NAMALWA (cell line): ENCODE measurements around the gene TSTD1.
"Not testable (repeated sequence)": the region's sequence is repeated elsewhere in the genome, so short reads cannot be mapped to it uniquely, and the experiment has no call there.

Experiments used
- DNase-seq: peaks from one replicate; pipeline ENCODE4 v3.0.0-alpha.2; 2015; ENCODE audit warnings: low spot score

Gene TSTD1

DNA sequence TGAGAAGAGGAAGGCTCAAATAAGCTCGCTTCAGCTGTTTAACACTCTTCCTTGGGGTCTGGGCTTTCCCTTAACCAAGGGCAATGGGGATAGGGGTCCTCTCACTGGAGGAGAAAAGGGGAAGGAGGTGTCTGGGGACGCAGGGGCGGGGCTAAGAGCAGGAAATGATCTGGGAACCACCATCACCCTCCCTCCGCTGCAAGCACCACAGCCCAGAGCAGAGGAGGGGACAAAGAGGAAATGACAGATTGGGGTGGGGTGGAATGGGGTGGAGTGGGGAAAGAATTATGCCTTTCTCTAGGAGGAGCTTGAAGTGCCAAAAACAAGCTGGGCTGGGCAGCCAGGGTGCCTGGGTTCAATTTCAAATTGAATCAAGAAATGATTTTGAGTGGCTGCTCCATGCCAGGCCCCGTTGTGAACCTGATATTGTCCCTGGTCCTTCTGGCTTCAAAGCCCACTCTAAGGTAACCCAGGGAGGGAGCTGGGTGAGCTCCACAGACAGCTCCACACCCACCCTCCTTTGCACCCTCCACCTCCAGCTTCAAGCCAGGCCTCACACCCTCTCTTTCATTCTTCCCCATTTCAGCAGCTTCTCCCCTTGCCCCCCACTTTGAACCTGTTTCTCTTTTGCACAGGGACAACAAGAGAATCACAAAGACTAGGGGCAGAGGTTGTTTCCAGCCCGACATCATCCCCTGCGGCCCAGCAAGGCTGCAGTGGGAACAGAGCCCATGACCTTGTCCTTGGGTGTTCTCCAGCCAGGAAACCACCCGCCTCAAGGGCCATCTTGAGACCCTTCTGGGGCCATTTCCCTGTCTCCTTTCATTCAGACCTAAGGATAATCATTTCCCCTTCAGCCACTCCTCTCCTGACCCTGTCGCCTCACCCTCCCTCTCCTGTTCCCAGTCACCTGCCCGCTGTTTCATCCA, 29.8 kb upstream of the TSTD1 start:
- peak; percentile 82 for DNase-seq

DNA sequence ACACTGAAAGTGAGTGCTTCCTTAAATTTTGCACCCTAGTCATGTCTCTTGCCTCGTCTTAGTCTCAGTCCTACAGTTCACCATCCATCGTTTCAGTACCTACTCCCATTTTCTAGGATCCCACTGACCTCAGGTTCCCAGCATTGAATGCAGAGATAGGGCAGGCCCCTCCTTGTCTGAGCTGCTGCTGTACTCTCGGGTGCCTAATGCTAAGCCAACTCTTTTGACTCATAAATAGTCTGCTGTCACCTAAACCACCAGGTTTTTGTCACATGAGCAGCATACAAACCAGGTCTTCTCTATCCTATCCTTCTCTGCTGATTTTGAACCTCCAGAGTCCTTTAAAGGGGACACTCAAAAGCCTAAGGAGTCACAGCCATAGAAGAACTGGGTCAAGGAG, 27.9 kb upstream of the TSTD1 start:
- DNase-seq: no peak

DNA sequence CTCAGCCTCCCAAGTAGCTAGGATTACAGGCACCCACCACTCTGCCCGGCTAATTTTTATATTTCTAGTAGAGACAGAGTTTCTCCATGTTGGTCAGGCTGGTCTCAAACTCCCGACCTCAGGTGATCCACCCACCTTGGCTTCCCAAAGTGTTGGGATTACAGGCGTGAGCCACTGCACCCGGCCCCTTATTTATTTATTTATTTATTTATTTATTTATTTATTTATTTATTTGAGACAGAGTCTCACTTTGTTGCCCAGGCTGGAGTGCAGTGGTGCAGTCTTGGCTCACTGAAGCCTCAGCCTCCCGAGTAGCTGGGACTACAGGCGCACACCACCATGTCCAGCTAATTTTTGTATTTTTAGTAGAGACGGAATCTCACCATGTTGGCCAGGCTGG, 26.9 kb upstream of the TSTD1 start:
- not testable (repeated sequence) for DNase-seq

DNA sequence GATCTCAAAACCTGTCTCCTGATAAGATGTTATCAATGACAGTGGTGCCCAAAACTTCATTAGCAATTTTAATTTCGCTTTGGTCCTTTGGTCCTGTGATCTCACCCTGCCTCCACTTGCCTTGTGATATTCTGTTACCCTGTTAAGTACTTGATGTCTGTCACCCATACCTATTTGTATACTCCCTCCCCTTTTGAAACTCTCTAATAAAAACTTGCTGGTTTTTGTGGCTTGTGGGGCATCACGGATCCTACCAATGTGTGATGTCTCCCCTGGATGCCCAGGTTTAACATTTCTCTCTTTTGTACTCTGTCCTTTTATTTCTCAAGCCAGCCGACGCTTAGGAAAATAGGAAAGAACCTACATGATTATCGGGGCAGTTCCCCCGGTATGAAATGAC, 25.2 kb upstream of the TSTD1 start:
- DNase-seq: not testable (repeated sequence)

DNA sequence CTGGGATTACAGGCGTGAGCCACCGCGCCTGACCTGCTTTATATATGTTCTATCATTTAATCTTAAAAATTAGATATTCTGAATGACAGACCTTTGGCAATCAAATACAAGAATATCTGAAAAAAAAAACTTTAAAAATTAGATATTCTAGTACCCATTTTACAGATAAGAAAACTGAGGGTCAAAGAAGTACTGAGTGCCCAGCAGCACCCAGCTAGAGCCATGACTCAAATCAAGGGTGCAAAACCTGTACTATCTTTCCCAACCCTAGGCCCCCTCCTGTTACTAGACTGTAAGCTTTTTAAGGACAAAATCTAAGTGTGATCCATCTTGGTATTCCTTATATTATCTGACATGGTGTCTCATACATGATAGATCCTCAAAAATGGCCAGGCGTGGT, 22.7 kb upstream of the TSTD1 start:
- no peak for DNase-seq

DNA sequence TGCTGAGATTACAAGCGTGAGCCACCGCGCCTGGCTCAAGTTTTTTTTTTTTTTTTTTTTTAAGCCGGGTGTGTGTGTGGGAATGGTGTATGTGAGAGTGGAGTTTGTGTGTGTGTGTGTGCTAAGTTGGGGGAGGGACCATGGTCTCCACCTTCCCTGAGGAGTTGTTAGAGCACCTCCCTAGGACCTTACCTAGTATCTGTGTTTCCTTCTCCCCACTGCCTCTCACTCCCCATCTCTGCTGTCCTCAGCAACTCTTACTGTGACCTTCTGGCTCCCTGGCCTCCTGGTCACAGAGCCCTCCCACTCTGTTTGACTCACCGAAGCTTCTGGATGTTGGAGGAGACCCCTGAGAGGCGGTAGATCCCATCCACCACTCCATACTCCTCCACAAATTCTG, 20.5 kb upstream of the TSTD1 start:
- no peak for DNase-seq

DNA sequence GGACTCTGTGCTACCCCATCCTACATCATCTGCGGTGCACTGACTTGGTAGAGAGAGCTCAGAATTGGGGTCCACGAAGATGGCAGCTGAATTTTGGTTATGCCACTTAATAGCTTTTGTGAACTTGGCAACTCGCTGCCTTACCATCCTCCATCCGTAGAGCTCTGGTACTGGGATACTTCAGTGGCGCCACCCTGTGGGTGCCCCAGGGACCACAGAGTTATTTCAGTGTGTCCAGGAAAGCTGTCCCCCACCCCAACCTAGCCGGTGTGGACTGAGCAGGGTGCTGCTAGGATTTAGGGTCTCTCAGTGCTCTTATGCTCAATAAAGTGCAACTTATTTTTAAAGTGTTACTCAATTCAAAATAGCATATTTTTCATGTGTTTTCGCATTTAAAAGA, 16.0 kb upstream of the TSTD1 start:
- no peak for DNase-seq

DNA sequence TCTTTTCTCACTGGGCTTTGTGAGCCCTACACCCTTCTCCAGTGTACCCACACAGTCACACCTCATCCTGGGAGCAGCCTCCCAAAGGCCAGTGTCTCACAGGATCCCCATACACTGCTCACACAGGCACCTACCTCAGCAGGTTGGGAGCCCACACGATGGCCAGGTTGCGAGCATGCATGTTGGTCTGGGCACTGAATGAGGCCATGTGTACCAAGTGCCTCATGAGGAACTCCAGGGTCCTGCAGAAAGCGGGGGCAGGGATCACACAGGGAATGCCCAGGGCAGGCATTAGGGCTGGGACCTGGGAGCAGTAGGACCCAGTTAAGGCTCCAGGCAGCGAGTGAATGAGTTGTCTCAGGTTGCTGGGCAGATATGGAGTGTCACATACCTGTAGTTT, 15.5 kb upstream of the TSTD1 start:
- DNase-seq: no peak

DNA sequence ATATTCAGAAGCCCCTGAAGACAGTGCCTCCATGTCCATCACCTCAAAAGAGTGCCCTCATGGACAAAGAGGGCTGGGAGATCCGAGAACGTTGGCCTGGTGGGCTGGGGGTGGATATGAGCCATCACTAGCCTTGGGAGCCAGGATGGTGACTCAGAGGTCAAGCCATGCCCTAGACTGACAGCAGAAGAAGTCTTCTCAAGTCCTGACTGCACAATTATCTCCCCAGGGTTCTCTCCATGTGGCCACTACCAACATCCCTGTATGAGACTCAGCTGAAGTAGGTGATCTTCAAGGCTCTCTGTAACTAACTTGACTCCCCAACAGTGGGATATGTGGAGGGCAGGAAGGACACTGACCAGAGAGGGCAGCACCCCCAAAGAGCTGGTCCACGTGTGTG, 14.1 kb upstream of the TSTD1 start:
- DNase-seq: no peak

DNA sequence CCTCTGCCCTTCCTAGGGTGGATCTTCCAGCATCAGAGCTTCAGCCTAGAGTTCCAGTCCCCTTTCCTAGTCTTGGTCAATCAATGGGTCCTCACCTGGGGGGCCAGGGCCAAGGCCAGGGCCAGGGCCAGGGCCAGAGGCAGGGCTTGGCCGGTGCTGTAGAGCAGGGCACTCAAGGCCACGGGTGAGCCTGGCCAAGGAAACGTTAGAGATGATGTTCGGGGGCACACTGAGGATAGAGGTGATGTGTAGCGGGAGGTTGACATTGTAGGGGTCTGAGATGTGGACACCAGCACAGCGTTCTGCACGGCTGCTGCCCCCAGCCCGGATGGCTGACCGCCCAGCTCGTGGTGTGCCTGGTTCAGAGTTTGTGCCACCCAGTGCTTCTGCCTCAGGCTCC, 12.5 kb upstream of the TSTD1 start:
- DNase-seq: no peak

DNA sequence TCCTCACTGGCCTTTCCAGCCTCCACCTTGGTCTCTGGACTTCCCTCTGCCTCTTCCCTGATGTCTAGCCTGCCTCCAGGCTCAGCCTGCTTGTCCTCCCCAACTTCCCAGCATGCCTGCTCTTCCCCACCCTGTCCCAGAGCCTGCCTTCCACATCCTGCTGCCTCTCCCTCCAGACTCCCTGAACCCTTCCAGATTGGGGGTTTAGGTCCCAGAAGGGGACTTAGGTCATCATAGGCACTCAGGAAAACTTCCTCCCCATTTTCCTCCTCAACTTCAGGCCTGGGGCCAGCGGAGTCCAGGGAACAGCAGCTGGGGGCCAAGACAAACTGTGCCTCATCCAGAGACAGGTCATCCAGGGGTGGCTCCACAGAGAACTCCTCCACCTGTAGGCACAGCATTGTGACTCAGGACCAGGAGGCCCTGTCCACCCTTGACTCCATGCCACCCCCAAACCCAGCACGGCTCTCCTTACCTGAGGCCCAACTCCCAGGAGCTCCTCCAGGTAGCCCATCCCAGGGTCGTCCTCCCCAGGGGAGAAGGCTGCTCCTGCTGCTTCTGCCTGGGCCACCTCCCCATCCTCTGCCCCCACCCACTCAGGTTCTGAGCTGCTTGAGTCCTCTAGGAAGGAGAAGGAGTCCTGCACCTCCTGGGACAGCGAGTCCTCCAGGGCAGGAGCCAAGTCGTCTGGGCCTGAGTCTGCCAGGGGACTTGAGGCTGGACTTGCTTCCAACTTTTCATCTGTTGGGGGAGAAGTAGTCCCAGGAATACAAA, 10.4 kb upstream of the TSTD1 start:
- DNase-seq: no peak

DNA sequence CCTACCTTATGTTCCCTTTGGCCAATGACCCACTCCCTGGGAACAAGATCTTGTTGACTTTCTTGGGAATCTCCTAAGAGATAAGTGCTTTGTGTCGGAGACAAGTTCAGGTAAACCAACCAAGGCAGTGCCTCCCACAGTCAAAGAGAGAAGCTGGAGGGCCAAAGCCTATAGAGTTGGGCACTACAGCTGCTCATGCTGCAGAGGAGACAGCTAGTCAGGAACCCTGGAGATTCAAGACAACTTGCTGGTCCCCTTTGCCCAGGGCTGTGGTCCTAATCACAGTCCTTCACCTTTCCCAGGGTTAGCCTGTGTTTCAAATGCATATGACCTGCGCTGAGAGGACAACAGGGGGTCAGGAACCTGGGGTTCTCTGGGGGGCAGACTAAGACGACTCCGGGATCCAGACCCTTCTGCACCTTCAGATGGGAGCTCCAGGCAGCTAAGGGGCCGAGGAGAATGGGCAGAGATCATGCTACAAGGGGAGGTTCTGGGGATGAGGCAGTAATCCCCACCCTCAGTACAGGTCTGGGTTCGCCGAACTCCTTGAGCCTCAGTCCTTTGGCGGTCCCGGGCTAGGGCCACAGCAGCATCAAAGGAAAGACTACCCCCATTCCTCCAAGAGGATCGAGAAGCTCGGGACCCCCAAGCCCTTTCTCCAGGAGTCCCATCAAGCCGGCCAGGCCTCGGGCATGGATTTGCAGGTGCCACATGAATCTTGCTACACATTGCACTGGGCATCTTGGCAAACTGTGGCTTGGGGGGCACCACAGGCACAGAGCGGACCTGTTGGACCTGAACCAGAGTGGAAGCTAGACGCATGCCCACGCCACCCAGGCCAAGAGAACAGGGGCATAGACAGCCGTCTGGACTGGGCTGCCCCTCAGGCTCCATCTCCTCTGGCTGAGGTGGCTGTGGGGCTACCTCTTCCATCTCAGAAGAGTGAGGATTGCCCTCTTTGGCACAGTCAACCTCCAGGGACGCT, 9.0 kb upstream of the TSTD1 start:
- peak; percentile 54 for DNase-seq

DNA sequence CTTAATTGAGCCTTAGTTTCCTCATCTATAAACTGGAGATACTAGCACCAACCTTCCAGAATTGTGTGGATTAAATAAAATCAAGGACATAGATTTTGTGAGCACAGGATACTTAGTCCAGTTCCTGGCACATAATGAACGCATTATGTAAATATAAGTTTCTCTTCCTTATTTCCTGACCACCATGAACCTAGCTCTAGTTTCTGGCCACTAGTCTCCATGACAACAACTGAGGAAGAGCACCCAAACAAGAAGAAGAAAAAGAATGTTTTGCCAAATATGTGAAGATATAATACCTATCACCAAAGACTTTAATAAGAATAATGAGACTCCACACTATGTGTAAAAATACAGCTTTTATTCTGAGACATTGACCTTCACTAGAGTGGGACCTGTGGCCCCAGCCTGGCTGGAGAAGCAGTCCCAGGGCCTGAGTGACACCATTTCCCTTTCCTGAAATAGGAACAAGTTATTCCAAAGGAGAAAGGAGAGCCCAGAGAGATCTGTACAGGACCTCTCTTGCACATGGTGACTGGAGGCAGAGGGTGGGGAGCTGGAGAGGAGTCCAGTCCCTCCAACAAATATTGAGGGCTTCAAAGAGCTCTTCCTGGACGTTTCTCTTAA, 8.0 kb upstream of the TSTD1 start:
- DNase-seq: peak; percentile 92

DNA sequence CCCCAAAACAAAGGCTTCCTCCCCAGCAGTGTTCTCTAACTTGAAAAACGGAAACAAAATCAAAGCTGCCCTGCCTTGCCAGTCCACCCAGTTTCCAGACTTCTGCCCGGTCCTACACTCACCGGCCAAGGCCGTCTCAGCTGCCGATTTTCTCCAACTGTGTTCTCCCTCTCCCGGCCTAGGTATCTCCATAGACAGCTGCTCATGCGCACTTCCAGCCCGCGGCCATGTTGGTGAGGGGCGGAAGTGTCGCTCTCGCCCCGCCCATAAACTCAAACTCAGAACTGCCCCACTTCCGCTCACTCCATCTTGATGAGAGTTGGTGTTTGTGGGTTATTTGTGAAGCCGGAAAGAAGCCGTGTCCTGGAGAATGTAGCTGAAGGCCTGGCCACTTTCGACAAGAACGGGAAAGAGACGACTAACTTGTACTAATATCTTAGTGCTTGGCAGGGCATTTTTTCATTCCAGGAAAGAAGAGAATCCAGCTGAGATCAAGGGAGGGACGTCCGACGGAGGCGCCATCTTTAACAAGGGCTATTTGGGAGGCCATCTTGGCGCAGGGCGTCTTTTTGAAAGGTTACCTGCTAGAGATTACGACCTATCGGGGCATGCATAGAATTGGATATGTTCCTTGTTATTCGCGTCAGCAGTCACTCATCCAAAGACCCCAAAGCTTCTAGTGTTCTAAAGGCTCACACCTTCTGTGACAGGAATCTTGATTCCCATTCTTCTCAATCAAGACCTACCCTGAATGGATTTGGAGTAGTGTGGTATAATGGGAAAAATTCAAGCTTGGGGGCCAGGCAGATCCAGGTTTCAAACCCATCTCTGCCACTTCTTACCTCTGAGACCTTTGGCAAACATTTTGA, 7.2 kb upstream of the TSTD1 start, which contains the start of gene USF1:
USF1 (minus strand) TSS at position 242 of the 869 bp plus-strand sequence. CDS start 2,702 bp downstream, outside the sequence.
- peak; percentile 99 for DNase-seq

DNA sequence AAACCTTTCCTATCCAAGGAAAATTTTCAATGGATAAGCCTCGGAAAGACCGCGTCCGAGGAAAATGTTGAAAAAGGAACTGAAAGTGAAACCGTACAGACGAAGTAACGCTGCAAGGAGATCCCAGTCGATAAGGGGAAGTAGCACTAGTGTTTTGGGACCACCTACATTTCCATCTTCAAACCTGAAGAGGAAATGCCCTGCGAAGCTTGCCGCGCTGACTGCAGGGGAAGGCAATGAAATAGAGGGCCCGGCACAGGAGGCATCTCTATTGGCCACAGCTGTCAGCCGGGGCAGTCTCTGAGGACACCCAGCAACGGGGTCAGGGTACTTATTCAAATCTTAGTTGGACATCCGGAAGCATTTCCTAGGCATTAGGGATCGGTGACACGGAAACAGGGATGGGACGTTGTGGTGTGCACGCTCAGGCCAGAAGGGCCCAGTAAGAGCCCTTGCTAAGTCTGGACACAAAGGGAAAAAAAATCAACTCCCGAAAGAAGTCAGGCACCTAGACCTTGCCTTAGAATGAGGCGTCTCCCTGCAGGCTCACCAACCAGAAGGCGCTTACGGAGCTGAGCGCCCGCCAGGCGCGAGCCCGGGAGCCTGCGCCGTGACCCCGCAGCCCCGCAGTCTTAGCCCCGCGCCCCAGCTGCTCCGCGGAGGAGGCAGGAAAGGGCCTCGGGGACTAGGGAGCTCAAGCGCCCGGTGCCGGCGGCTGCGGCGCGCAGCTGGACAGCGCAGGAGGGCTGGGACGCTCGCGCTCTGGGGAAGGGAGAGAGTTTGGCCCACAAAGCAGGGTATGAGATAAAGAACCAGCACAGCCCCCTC, 6.4 kb upstream of the TSTD1 start:
- DNase-seq: peak; percentile 98

DNA sequence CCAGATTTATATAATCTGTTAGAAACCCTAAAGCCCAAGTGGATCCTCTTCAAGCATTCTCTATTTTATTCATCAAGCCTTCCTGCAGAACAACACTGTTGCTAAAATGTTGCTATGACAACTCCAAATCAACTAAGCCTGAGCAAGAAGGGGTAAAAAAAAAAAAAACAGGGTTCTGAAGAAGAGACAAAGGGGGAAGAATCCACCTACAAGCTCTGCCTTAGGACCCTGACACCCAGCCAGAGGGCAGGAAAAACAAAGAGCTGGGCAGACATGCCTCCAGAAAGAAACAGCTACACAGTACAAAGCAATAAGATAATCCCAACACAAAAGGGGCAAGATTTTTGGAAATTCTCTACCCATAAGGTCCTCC, 5.8 kb upstream of the TSTD1 start:
- DNase-seq: no peak

DNA sequence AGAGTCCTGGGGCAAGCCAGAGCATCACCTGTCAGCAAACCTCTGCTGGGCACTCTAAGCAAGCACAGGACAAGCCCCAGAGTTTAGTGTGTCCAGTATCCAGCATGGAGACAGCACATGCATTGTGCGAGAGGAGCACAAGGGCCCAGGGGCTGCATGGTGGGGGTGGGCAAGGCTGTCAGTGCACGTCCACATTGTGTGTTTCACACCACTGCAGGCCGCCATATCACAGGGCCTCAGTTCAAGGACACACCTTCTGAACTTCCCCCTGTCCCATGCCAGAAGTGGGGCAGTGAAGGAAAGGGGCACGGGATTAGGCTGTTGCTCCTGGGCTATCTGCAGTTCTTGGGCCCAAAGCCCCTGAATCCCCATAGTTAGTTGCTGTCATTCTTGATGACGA, 782 bp upstream of the TSTD1 start:
- no peak for DNase-seq

DNA sequence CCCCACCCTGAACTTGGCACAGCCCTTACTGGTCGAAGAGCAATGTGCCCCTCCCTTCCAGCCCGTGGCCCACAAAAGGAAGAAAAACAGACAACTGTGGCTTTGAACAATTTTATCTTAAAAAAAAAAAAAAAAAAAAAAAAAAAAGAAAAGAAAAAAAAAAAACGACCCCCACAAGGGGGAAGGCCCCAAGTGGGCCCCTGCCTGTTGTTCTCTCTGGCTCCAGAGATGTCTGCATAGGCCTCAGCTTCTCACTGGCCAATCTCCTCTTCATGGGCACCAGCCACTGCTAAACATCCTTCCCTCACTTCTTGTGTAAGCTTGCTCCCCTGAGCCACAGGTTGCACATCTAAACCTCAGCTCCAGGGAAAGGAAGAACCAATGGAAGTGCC, 386 bp upstream of the TSTD1 start:
- DNase-seq: no peak

DNA sequence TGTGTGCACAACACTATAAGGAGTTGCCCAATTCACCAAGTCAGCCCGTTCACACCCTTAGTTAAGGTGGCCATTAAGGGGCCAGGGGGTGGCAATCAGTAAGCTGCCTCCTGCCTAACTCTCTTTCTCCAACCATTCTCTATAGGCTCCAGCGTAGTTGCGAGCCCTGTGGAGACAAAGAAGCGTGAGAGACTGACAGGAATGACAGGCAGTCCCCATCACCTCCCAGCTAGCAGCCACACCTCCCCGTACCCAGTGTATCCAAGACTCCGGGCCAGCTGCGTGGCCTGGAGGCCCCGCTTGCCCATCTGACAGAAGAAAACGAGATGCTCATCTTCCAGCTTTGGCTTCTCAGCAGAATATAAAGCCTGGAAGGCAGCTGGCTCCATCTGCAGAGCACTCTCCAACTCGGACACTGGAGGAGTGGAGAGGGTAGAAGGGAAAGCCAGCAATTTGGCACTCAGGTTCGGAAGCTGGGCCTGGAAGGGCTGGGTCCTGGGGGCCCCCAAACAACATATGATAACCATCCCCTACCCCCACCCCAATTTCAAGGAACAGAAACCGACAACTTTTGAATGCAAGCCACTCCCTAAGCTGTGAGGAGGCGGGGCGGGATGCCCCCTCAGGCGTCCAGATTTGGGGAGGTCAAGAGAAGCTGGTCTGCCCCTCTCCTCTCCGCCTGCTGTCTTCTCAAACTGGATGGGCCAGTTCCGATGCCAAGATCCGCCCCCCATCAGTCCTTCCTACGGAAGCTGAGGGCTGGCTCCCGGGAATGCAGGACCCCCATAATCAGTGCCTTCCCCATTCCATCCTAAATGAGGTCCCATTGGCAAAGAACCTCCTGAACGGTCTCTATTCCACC, 872 bp downstream of the TSTD1 start:
- DNase-seq: no peak
